Mesenchymal stem cell (in vitro differentiated cells and primary cell): ENCODE data around the gene TRAF3IP1.
A peak's percentile ranks its signal among the peaks of the same experiment; 100 is the strongest.
"Not testable (repeated sequence)": the region's sequence is repeated elsewhere in the genome, so short reads cannot be mapped to it uniquely, and the experiment has no call there.

ENCODE experiments used
- DNase-seq: peaks from one replicate; pipeline ENCODE4 v3.0.0-alpha.2; 2013
- H2AFZ ChIP-seq: one replicate; pipeline ENCODE4 v1.6.1; 2013; ENCODE audit warnings: low read depth, mild to moderate bottlenecking, control low read depth, inconsistent platforms, low read length, moderate library complexity
- H2AK5ac ChIP-seq: 2 replicates; pipeline ENCODE4 v1.6.1; 2013; ENCODE audit warnings: low read length, moderate library complexity, mild to moderate bottlenecking, inconsistent platforms; ENCODE audit not compliant: severe bottlenecking
- H2BK120ac ChIP-seq: one replicate; pipeline ENCODE4 v1.6.1; 2013; ENCODE audit warnings: low read depth, mild to moderate bottlenecking, inconsistent platforms, low read length, moderate library complexity
- H2BK12ac ChIP-seq, 2 experiments: one replicate each; pipeline ENCODE4 v1.6.1; 2013; ENCODE audit warnings: inconsistent platforms in 2 of 2, low read length in 2 of 2, mild to moderate bottlenecking in 2 of 2, moderate library complexity in 2 of 2, control low read depth in 1 of 2
- H2BK15ac ChIP-seq: one replicate; pipeline ENCODE4 v1.6.1; 2013; ENCODE audit warnings: mild to moderate bottlenecking, low read depth, inconsistent platforms; ENCODE audit not compliant: poor library complexity, severe bottlenecking
- H2BK5ac ChIP-seq: 2 replicates; pipeline ENCODE4 v1.6.1; 2013; ENCODE audit warnings: low read depth, mild to moderate bottlenecking, low read length, control low read depth, inconsistent platforms; ENCODE audit not compliant: poor library complexity, severe bottlenecking
- H3K14ac ChIP-seq, 2 experiments: one replicate each; pipeline ENCODE4 v1.6.1; 2013; ENCODE audit warnings: inconsistent platforms in 2 of 2, low read length in 2 of 2, control low read depth in 1 of 2, mild to moderate bottlenecking in 1 of 2, moderate library complexity in 1 of 2
- H3K18ac ChIP-seq, 2 experiments: one replicate each; pipeline ENCODE4 v1.6.1; 2013; ENCODE audit warnings: inconsistent platforms in 2 of 2, low read length in 2 of 2, control low read depth in 1 of 2, low read depth in 1 of 2, mild to moderate bottlenecking in 1 of 2
- H3K23ac ChIP-seq, 2 experiments: one replicate each; pipeline ENCODE4 v1.6.1; 2013; ENCODE audit warnings: inconsistent platforms in 2 of 2, low read length in 2 of 2, mild to moderate bottlenecking in 2 of 2, moderate library complexity in 2 of 2, control low read depth in 1 of 2
- H3K27ac ChIP-seq: 2 replicates; pipeline ENCODE4 v1.5.1; 2013; ENCODE audit warnings: mild to moderate bottlenecking, moderate library complexity, low read length, control low read depth, inconsistent platforms; ENCODE audit not compliant: poor library complexity, severe bottlenecking
- H3K27me3 ChIP-seq, 2 experiments: 2 replicates each; pipeline versions ENCODE4 v1.6.1 to v1.7.0; 2013; ENCODE audit warnings: low read length in 2 of 2, mild to moderate bottlenecking in 2 of 2, moderate library complexity in 2 of 2, control low read depth in 1 of 2, inconsistent platforms in 1 of 2; ENCODE audit not compliant: control insufficient read depth in 1 of 2, insufficient read depth in 1 of 2
- H3K36me3 ChIP-seq, 2 experiments: 2 replicates each; pipeline versions ENCODE4 v1.6.1 to v1.7.0; 2013; ENCODE audit warnings: low read length in 2 of 2, control low read depth in 1 of 2, inconsistent platforms in 1 of 2, low read depth in 1 of 2, mild to moderate bottlenecking in 1 of 2; ENCODE audit not compliant: insufficient read depth in 2 of 2, control insufficient read depth in 1 of 2
- H3K4ac ChIP-seq, 2 experiments: one replicate each; pipeline ENCODE4 v1.6.1; 2013; ENCODE audit warnings: inconsistent platforms in 2 of 2, low read length in 2 of 2, mild to moderate bottlenecking in 2 of 2, moderate library complexity in 2 of 2, control low read depth in 1 of 2, low read depth in 1 of 2
- H3K4me1 ChIP-seq: 2 replicates; pipeline ENCODE4 v1.6.1; 2013; ENCODE audit warnings: low read depth, low read length, control low read depth; ENCODE audit not compliant: control insufficient read depth, insufficient read depth
- H3K4me2 ChIP-seq: 2 replicates; pipeline ENCODE4 v1.6.1; 2013; ENCODE audit warnings: low read length, mild to moderate bottlenecking, inconsistent platforms; ENCODE audit not compliant: poor library complexity, severe bottlenecking
- H3K4me3 ChIP-seq, 2 experiments: 2 replicates each; pipeline versions ENCODE4 v1.5.1 to v1.7.0; 2013; ENCODE audit warnings: low read length in 2 of 2, mild to moderate bottlenecking in 2 of 2, control low read depth in 1 of 2, low read depth in 1 of 2; ENCODE audit not compliant: insufficient read depth in 1 of 2
- H3K79me1 ChIP-seq: replicated peaks from 2 replicates; pipeline ENCODE4 v1.6.1; 2013; ENCODE audit warnings: mild to moderate bottlenecking, control low read depth, low read length, inconsistent platforms; ENCODE audit not compliant: poor library complexity, severe bottlenecking
- H3K9ac ChIP-seq: 2 replicates; pipeline ENCODE4 v1.7.0; 2013; ENCODE audit warnings: mild to moderate bottlenecking, low read length, moderate library complexity
- H3K9me3 ChIP-seq: 2 replicates; pipeline ENCODE4 v1.7.0; 2013; ENCODE audit warnings: mild to moderate bottlenecking, low read length; ENCODE audit not compliant: control insufficient read depth
- H4K8ac ChIP-seq: one replicate; pipeline ENCODE4 v1.6.1; 2013; ENCODE audit warnings: inconsistent platforms, mild to moderate bottlenecking, low read length, moderate library complexity
- H4K91ac ChIP-seq: one replicate; pipeline ENCODE4 v1.6.1; 2013; ENCODE audit warnings: mild to moderate bottlenecking, low read length, inconsistent platforms
- WGBS: methylation state at CpG from one replicate; pipeline ENCODE4 v1.1.7; 2013; ENCODE audit warnings: mixed read lengths; 5-methylcytosine and 5-hydroxymethylcytosine counted together

TRAF3IP1 gene

DNA sequence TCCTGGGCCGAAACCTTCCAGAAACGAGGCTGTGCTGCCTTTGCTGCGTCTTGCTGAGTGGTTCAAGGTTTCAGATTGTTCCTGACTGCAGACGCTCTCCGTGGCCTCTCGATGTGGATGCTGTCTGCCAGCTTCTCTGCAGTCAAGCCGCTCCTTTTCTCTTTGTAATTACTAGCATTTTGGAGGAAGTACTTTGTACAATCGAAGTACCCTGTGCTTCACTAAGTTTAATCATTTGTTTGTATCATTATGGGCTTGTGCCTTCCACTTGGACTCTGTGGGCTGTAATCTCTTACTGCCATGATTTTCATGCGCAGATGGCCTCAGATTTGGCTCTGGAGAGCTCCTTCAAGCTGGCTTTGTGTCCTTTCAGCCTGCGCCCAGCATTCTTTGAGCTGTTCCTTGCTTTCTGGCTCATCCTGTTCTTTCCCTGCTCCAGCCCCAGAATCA lies 49.3 kb downstream of the TRAF3IP1 start:
- no peak for DNase-seq
- Histone ChIP-seq H2AK5ac (no peak overlapping the region), H3K27ac (no peak overlapping the region), H3K4me1 (peaks cover 2% of the 10 kb centered on the region), H2BK12ac (no peak overlapping the region), H2BK15ac (no peak overlapping the region), H3K36me3 (peaks cover 0 to 5% of the 10 kb centered on the region in 2 experiments), H2BK5ac (no peak overlapping the region), H2BK120ac (no peak overlapping the region), H3K18ac (no peak overlapping the region), H2AFZ (no peak overlapping the region), H3K4ac (no peak overlapping the region), H3K23ac (no peak overlapping the region), H4K91ac (no peak overlapping the region), H4K8ac (peak overlapping the region; percentile 28), H3K9ac (peak overlapping the region; percentile 71), H3K27me3 (no peaks in the 10 kb centered on the region), H3K4me3 (peak overlapping the region in 1 of 2 experiments; percentile 56), H3K79me1 (peaks cover 5% of the 10 kb centered on the region), H3K14ac (peak overlapping the region in 1 of 2 experiments; percentile 36), H3K9me3 (no peaks in the 10 kb centered on the region), H3K4me2 (no peak overlapping the region)
- 92% methylated on average over 10 of the region's 10 CpGs for WGBS

GRCh38 chr2:238370094-238370822 lies 49.9 kb downstream of the TRAF3IP1 start:
- peaks cover 0 to 5% of the 10 kb centered on the region in 2 experiments for H3K36me3 ChIP-seq
- peak overlapping the region; percentile 71 for H3K9ac ChIP-seq
- H2AFZ ChIP-seq, result no peak overlapping the region
- peak overlapping the region in 1 of 2 experiments; percentile 56 for H3K4me3 ChIP-seq
- no peaks in the 10 kb centered on the region for H3K27me3 ChIP-seq
- H4K8ac ChIP-seq, result no peak overlapping the region
- no peak overlapping the region for H2BK12ac ChIP-seq
- H2BK15ac ChIP-seq, result no peak overlapping the region
- no peak overlapping the region for H3K18ac ChIP-seq
- WGBS, result 89% methylated on average over 10 of the region's 10 CpGs
- H2BK120ac ChIP-seq, result no peak overlapping the region
- H4K91ac ChIP-seq, result no peak overlapping the region
- no peak overlapping the region for H2AK5ac ChIP-seq
- H2BK5ac ChIP-seq, result no peak overlapping the region
- DNase-seq, result no peak
- H3K23ac ChIP-seq, result no peak overlapping the region
- H3K14ac ChIP-seq, result no peak overlapping the region
- H3K4me1 ChIP-seq, result peaks cover 2% of the 10 kb centered on the region
- no peak overlapping the region for H3K27ac ChIP-seq
- no peak overlapping the region for H3K4me2 ChIP-seq
- H3K9me3 ChIP-seq, result no peaks in the 10 kb centered on the region
- peaks cover 4% of the 10 kb centered on the region for H3K79me1 ChIP-seq
- H3K4ac ChIP-seq, result no peak overlapping the region

GRCh38 chr2:238370823-238371372 lies 50.6 kb downstream of the TRAF3IP1 start:
- Histone ChIP-seq H3K36me3 (peaks cover 0 to 5% of the 10 kb centered on the region in 2 experiments), H4K91ac (no peak overlapping the region), H3K9ac (peak overlapping the region; percentile 26), H2BK5ac (no peak overlapping the region), H3K4ac (no peak overlapping the region), H3K18ac (no peak overlapping the region), H3K4me3 (no peak overlapping the region), H3K27me3 (no peaks in the 10 kb centered on the region), H2BK15ac (no peak overlapping the region), H2AFZ (no peak overlapping the region), H4K8ac (no peak overlapping the region), H3K27ac (no peak overlapping the region), H3K4me2 (no peak overlapping the region), H3K23ac (no peak overlapping the region), H3K9me3 (no peaks in the 10 kb centered on the region), H2BK120ac (no peak overlapping the region), H3K14ac (no peak overlapping the region), H3K4me1 (peaks cover 2% of the 10 kb centered on the region), H2BK12ac (no peak overlapping the region), H3K79me1 (peaks cover 3% of the 10 kb centered on the region), H2AK5ac (no peak overlapping the region)
- peak; percentile 64 for DNase-seq
- 40% methylated on average over 9 of the region's 10 CpGs for WGBS

- not testable (repeated sequence) for DNase-seq, H3K79me1 ChIP-seq, H3K14ac ChIP-seq, H3K4me2 ChIP-seq, H3K18ac ChIP-seq, H2BK15ac ChIP-seq, H3K4me1 ChIP-seq, H3K4me3 ChIP-seq, H2BK120ac ChIP-seq, H3K23ac ChIP-seq, H2BK12ac ChIP-seq, H3K36me3 ChIP-seq, H3K27me3 ChIP-seq, H3K9me3 ChIP-seq, H2AK5ac ChIP-seq, H3K4ac ChIP-seq, H2BK5ac ChIP-seq, H4K8ac ChIP-seq, H2AFZ ChIP-seq, H4K91ac ChIP-seq, H3K27ac ChIP-seq, H3K9ac ChIP-seq
- 100% methylated on average over 1 of the region's 3 CpGs for WGBS
Observed at GRCh38 chr2:238372277-238372676, 52.0 kb downstream of the TRAF3IP1 start.
